CD4-positive, alpha-beta T cell treated with Interleukin-2 at 100 ng/mL for 4 hours (primary cell): ENCODE results near the gene LRCH4.
A peak's percentile ranks its signal among the peaks of the same experiment; 100 is the strongest.

ENCODE experiments used
- DNase-seq: peaks from one replicate; pipeline ENCODE4 v3.0.0-alpha.2; 2020; ENCODE audit warnings: low spot score

Gene LRCH4

DNA sequence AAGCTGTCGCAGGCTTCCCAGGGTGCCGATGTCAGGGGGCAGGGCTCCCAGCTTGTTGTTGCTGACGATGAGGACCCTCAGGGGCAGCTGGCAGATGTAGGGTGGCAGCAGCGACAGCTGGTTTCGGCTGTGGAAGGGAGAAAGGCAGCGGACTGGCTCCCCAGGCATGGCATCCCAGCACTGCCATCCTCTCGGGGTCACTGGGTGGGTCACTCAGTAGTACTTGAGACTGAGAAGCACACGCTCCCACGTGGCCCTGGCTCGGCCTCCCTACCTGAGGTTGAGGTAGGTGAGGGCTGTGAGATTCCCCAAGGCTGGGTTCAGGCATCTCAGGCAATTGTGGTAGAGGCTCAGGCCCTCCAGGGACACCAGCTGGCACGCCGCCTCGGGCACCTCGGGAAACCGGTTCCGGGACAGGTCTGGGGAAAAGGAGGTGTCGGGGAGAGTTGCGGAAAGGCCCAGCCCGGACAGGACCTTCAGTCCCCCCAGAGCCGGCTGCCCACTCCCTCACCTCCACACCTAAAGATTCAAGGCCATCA lies 3.8 kb downstream of the LRCH4 start:
- DNase-seq = no peak

GRCh38 chr7:100580466-100581283 lies 5.3 kb downstream of the LRCH4 start:
- DNase-seq = no peak

DNA sequence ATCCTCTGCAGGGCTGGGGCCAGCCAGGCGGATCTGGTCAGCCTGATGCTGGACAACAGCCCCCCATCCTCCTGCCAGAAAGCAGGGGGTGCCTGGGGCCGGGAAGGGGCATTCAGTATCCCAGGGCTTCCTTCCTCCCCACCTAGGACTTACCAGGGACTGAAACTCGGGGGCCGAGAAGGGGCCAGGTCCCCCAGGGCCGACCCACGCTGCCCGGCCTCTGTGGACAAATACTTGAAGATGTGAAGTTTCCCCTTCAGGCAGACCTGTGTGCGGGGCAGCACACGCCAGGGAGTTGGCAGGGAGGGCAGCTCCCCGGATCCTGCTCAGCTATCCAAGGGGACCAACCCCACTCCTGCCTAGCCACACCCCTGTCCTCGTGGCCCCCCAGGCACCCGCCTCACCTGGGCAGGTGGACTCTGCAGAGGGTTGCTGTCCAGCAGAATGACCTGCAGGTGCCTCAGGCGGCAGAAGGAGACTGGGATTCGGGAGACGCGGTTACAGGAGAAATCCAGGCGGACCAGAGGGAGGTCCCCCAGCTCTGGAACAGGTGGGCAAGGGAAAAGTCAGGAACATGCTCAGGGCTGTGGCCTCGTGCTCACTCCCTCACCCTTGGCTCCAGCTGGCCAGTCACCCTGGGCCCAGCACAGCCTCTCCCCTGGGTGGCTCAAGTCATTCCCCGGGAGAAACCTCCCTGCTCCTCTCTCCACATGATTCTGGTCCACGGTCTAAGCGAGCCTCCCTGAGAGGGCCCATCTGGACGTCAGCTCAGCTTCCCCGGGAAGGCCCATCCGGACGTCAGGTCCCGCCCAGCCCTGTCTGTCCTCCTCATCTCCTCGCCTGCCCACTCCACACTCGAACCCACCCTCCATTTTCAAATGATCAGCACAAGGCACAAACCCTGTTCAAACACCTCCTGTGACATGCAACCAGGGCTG lies 7.4 kb downstream of the LRCH4 start:
- no peak for DNase-seq

DNA sequence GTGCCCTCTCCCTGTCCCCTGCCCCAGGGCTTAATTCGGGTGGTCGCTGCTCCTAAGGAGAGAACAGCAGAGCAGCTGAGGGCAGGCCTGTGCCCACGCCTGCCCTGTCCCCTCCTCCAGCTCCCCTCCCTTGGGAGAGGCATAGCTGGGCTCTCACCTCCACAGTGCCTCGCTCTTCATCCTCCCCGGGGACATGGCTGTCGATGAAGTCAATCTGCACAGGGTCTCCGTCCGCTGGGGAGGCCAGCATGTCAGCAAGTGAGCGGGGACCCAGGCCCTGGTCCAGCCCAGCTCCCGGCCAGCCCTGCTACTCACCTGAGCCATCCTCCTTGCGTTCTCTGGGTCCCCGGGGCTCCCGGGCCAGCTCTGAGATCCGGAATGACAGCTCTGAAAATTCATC lies 8.4 kb downstream of the LRCH4 start:
- DNase-seq = no peak

DNA sequence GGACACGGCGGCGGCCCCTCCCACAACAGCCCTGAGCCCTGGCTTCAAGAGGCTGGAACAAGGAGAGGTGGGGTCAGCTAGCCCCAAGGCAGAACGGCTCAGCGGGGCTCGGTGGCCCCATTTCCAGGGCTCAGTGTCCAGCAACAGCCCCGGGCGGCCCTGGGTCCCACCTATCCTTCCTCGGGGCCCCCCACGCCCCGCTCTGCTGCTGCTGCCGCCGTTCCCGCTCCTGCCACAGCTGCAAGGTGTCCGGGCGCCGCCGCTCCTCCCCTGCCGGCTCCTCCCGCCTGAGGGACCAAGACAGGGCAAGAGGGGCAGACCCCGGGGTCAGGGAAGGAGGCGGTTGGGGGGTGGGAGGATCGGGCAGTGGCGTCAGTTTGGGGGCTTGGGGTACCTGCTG lies 8.8 kb downstream of the LRCH4 start:
- DNase-seq = no peak

GRCh38 chr7:100576384-100576993 lies 9.4 kb downstream of the LRCH4 start:
- DNase-seq = no peak

- no peak for DNase-seq
Measured at GRCh38 chr7:100575746-100576383, 10.1 kb downstream of the LRCH4 start.

GRCh38 chr7:100575206-100575631 lies 10.7 kb downstream of the LRCH4 start:
- DNase-seq = no peak

DNA sequence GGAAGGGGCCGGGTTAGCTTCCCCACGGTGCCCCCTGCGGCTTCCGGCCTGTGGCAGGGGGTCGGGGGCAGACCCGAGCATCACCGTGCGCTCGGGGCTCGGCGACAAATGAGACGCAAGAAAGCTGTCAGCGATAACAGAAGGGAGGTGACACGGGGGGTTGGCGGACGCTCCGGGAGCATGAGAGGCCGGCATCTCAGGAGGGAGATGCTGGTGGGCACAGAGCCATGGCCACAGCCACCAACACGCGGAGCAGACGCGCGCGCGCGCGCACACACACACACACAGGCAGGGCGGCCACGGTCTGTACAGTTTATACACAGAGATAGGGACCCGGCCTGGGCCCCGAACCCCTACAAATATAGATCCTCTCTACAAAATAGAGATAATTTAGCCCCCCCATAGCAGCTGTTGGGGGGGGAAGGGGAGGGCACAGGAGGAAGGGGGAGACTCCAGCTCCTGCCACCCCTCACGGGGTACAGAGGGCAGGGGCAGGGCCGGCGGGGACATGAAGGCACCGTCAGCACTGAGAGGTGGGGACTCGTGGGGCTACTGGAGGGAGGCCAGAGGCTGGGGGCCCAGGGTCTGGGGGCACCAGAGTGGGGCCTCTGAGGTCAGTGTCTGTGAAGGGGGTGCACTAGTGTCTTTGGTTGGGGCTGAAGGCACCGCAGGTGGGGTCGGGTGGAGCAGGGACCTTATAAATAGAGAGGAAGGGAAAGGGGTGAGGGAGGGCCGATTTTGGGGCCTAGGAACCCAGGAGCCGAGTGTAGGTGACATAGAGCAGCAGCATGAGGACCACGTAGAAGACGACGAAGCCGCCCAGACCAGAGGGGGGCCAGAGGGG lies 11.3 kb downstream of the LRCH4 start:
- DNase-seq = no peak

DNA sequence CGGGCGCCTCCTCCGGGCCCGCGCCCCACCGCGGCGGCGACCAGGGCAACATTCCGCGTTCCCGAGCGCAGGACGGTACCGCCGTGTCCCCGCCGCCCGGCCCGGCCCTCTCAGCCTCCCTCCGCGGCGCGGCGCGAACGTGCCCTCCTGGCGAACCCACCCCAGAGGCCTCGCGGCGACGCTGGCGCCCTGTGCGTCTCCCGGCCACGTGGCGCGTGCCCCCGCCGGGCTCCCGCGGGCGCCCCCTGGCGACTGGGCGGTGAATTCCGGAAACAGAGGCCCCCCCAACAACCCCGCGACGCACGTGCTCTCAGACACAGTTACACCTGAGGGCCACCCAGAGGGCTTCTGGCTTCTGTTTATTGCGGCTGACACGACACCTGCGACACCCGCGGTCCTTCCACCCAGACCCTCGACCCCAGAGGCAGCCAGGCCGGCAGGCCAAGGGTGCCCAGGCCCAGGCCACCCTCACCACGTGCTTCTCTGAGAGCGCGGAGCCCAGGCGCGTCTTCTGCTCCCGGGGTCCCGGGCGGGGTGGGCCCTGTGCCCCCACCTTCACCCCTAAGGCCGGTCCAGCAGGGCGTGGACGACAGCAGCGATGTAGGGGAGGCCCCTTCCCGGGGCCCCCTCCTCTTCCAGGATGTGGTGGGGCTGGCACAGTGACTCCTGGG lies 12.1 kb downstream of the LRCH4 start, which contains the start of gene SAP25:
Gene SAP25, minus strand, starts transcription at position 210 of the 671 bp plus-strand sequence. Its CDS starts 158 bp downstream, at position 52.
- DNase-seq = no peak

DNA sequence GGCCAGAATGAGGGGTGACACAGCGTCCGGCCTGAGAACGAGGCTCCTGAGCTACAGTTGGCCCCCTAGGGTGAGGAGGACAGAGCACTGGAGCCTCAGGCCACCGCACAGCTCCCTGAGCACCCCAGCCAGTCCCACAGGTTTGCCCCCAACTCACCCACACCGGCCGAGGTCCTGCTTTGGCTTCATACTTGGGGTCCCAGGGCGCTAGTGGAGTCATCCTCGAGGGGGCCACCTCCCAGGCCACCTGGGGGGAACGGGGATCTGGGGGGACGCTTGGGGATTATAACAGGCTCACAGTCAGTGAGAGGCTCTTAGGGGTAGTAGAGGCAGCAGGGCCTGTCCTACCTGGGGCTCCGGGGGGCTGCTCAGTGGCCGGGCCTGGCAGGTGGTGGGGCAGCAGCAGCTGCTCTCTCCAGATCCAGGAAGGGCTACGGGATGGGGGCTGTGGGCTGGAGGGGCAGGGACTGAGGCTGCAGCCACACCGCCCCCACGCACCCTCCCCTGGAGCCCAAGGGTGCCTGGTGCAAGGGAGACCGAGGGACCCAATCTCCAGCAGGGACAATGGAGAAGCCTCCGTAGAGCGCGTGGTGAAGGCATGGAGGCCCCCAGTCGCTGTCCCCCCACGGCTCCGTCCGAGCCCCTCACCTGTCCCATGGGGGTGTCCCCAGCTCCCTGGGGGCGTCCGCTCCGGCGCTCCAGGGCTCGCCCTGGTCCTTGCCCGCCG lies 12.8 kb downstream of the LRCH4 start:
- no peak for DNase-seq

GRCh38 chr7:100572281-100572948 lies 13.5 kb downstream of the LRCH4 start:
- DNase-seq = no peak

DNA sequence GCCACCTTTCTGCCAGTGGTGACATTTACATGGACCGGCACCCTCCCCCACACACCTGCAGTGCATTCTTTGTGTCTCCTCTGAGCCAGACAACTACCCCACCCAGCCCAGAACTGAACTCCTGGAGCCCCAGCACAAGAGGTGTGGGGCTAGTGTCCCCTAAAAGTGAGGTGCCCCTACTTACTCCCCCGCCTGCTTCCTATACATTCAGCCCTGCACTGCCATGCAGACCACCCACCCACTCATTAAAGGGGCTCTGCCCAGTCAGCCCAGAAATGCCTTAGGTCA lies 14.2 kb downstream of the LRCH4 start:
- no peak for DNase-seq

DNA sequence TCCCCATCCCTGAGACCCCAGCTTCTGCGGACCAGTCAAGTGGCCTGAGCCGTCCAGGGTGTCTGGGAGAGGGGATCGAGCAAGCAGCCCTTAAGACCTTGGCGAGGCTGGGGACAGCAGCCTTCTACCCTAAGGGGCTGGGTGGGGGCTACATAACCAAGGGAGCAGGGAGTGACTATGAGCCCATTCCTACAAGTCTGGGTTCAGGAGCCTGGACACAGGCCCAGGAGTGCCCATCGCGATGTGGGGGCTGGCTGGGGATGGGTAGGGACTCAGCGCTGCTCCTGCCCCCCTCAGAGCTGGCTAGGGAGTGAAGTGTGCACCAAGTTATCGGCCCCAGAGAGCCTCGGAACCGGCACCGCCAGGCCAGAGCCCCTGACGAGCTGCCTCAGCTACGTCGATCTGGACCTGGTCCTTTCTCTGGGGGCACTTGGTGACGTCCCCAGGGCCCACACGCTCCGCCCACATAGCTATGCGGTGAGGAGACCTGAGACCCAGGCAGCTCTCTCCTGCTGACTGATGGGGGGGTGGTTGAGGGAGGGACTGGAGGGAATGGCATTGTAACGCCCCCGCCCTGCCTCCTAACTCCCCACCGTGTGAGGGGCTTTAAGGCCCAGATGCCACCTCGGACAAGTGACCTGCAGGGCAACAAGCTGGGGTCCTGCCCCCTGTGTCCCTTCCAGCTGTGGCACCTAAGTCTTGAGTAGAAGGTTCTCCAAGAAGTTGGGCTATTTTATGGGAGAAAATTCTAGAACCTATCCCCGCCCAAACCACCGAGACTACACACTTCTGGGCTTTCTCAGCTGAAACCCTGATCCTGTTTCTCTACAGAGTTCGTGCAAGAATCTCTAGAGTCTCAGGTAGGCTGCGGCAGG lies 14.7 kb downstream of the LRCH4 start:
- DNase-seq = no peak

DNA sequence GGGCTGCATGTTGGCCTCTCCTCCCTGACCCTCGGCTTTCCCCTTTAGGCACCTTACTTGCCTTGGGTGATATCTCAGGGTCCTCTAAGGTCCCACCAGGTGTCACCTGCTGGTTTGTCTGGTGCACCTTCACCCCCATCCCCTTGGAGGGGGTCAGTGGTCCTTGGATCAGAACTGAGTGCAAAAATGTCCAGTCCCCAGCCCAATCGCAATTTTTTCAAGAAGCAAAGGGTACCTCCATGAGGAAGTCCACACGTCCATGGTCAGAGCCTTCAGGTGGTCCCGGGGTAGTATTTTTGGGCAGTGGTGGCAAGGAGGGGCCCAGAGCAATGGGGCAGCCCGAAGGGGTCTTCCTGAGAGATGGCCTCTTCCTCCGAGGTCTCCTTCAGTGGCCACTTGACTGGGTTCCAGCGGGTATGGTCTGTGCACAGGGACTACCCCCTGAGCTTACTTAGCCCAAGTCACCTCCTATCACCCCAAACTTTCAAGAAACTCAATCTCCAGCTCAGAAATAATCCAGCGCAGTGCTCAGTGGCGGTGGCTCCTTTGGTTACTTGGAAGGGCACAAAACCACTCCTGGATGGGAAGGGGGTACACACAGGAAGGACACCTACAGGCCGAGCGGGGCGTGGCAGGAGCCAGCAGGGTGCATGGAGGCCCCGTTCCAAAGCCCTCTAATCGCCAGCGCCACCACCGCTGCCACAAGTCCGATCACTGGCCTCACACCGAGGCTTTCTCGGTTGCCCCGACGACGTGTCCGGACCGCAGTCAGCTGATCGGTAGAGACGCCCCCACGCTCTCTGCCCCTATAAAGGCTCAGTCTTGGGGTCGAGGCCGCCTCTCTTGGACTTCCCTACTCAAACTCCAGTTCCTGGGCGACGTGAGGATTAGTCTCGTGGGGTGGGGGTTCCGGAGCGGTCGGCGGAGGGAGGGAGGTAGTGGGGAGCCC lies 16.8 kb downstream of the LRCH4 start:
- peak; percentile 45 for DNase-seq

GRCh38 chr7:100568176-100568895 lies 17.6 kb downstream of the LRCH4 start:
- no peak for DNase-seq
